GM12878 (cell line): ENCODE data around the gene PCK2. TPM values are rescaled to one million over a fixed set of nuclear protein-coding genes. Genes with fewer than 3 reads are reported as not detected.

Source experiments
- ATAC-seq: fragments of 200-7000 bp; cut with Tn5 transposase; 3 replicates; pipeline ENCODE4 v1.9.1; 2020; ENCODE audit warnings: mild to moderate bottlenecking, moderate library complexity
- BruUV-seq: library from RNA; stranded (reverse); fragments of 400-500 nt; replicated peaks from 2 replicates; lab custom pipeline; 2021; lab: Mats Ljungman, UMichigan
- CTCF ChIA-PET: fragments of 300-600 bp; sonication (Branson Sonifier 250); formaldehyde crosslinking; extraction: SDS; loops from one replicate; lab custom pipeline; 2021; ENCODE audit warnings: inconsistent platforms; lab: Yijun Ruan, JAX
- POLR2A ChIA-PET: fragments of 350-600 bp; formaldehyde crosslinking; extraction: SDS; loops from one replicate; lab custom pipeline; 2021; ENCODE audit warnings: inconsistent platforms; lab: Charles Lee
- RAD21 ChIA-PET: fragments of 300-600 bp; sonication (Branson Sonifier 250); formaldehyde crosslinking; loops from one replicate; lab custom pipeline; 2023; ENCODE audit warnings: antibody characterized with exemption; ENCODE audit not compliant: unreplicated experiment; lab: Charles Lee
- SMC1A ChIA-PET: fragments of 300-600 bp; sonication (Branson Sonifier 250); formaldehyde crosslinking; loops from one replicate; lab custom pipeline; 2023; ENCODE audit not compliant: unreplicated experiment, uncharacterized antibody; lab: Charles Lee
- DNase-seq: peaks from one replicate; pipeline ENCODE4 v3.0.0-alpha.2; 2011; ENCODE audit warnings: low read depth, low spot score
- FAIRE-seq: peaks from 3 replicates; lab custom pipeline; 2011; peaks lifted over from hg19 to GRCh38; lab: Jason Lieb, UNC
- H2AFZ ChIP-seq: 2 replicates; pipeline ENCODE4 v1.6.0; 2011; ENCODE audit warnings: low read depth, low read length, control low read depth; ENCODE audit not compliant: control insufficient read depth
- H3K27ac ChIP-seq: 2 replicates; pipeline ENCODE4 v1.5.1; 2011; ENCODE audit warnings: control low read depth; ENCODE audit not compliant: control insufficient read depth, insufficient read depth
- H3K27me3 ChIP-seq, 2 experiments: replicated peaks in 1 of 2; 2 replicates each; pipeline versions ENCODE4 v1.6.0 to v1.6.1; 2011; ENCODE audit warnings: low read length in 1 of 2; ENCODE audit not compliant: control insufficient read depth in 2 of 2, insufficient read depth in 2 of 2
- H3K36me3 ChIP-seq, 2 experiments: 2 replicates each; pipeline ENCODE4 v1.5.1; 2011; ENCODE audit warnings: low read length in 1 of 2; ENCODE audit not compliant: control insufficient read depth in 2 of 2, insufficient read depth in 2 of 2
- H3K4me1 ChIP-seq: 2 replicates; pipeline ENCODE4 v1.6.1; 2011; ENCODE audit warnings: mild to moderate bottlenecking, low read length, moderate library complexity, mixed read lengths; ENCODE audit not compliant: control insufficient read depth, insufficient read depth
- H3K4me2 ChIP-seq: 2 replicates; pipeline ENCODE4 v1.6.0; 2011; ENCODE audit warnings: control low read depth; ENCODE audit not compliant: control insufficient read depth, insufficient read depth
- H3K4me3 ChIP-seq: fragments of 200-600 bp; sonication (generic); 2 replicates; pipeline ENCODE4 v1.5.1; 2016
- H3K79me2 ChIP-seq: 2 replicates; pipeline ENCODE4 v1.6.0; 2011; ENCODE audit warnings: low read length; ENCODE audit not compliant: control insufficient read depth, insufficient read depth
- H3K9ac ChIP-seq: 2 replicates; pipeline ENCODE4 v1.8.0; 2011; ENCODE audit warnings: low read length, control low read depth, mixed read lengths; ENCODE audit not compliant: control insufficient read depth, insufficient read depth
- H3K9me3 ChIP-seq: replicated peaks from 3 replicates; pipeline ENCODE4 v1.5.1; 2011; ENCODE audit warnings: mild to moderate bottlenecking, low read length; ENCODE audit not compliant: control insufficient read depth, insufficient read depth
- H4K20me1 ChIP-seq: 2 replicates; pipeline ENCODE4 v1.6.0; 2011; ENCODE audit not compliant: control insufficient read depth, insufficient read depth
- ATF3 ChIP-seq: IDR thresholded peaks from 2 replicates; pipeline ENCODE4 v1.6.1; 2011; ENCODE audit warnings: low read depth, mild to moderate bottlenecking, low read length, moderate library complexity, borderline replicate concordance; ENCODE audit errors: extremely low read depth
- ATF7 ChIP-seq: fragments of 450-650 bp; IDR thresholded peaks from 2 replicates; pipeline ENCODE4 v1.6.1; 2016; ENCODE audit warnings: low read depth, mild to moderate bottlenecking
- CBFB ChIP-seq: IDR thresholded peaks from 2 replicates; pipeline ENCODE4 v1.6.1; 2016; ENCODE audit warnings: antibody characterized with exemption, low read depth
- CHD1 ChIP-seq: IDR thresholded peaks from 2 replicates; pipeline ENCODE4 v1.6.1; 2012; ENCODE audit warnings: low read depth, low read length, improper control_type of control experiment
- EP300 ChIP-seq, 2 experiments: fragments of 150-350 bp in 1 of 2; IDR thresholded peaks; 2 replicates each; pipeline ENCODE4 v1.6.1; 2011 to 2012; ENCODE audit warnings: low read depth in 2 of 2, low read length in 2 of 2, borderline replicate concordance in 1 of 2, improper control_type of control experiment in 1 of 2, inconsistent platforms in 1 of 2; ENCODE audit not compliant: control insufficient read depth in 1 of 2
- HDAC2 ChIP-seq: fragments of 200-600 bp; sonication (generic); IDR thresholded peaks from 2 replicates; pipeline ENCODE4 v1.6.1; 2017
- KAT2A ChIP-seq: conservative IDR thresholded peaks from 2 replicates; pipeline ENCODE4 v1.6.1; 2011; ENCODE audit warnings: low read depth, low read length; ENCODE audit not compliant: control insufficient read depth
- NR2C1 ChIP-seq: fragments of 450-650 bp; IDR thresholded peaks from 2 replicates; pipeline ENCODE4 v1.6.1; 2017; ENCODE audit warnings: antibody characterized with exemption, mild to moderate bottlenecking, moderate library complexity
- PKNOX1 ChIP-seq: fragments of 450-650 bp; IDR thresholded peaks from 2 replicates; pipeline ENCODE4 v1.6.1; 2016; ENCODE audit warnings: mild to moderate bottlenecking
- PRDM15 ChIP-seq: fragments of 450-650 bp; formaldehyde crosslinking; IDR thresholded peaks from 2 replicates; pipeline ENCODE4 v1.4.0; 2020; ENCODE audit warnings: mild to moderate bottlenecking, moderate library complexity
- SPI1 ChIP-seq: IDR thresholded peaks from 2 replicates; pipeline ENCODE4 v1.6.1; 2011; ENCODE audit warnings: low read depth, mild to moderate bottlenecking, low read length, moderate library complexity, borderline replicate concordance; ENCODE audit not compliant: insufficient read depth
- SREBF2 ChIP-seq: IDR thresholded peaks from 2 replicates; pipeline ENCODE4 v1.6.1; 2012; ENCODE audit warnings: mild to moderate bottlenecking, low read length
- SRF ChIP-seq, 2 experiments: IDR thresholded peaks; 2 replicates each; pipeline ENCODE4 v1.6.1; 2011; ENCODE audit warnings: low read depth in 2 of 2, low read length in 2 of 2, mild to moderate bottlenecking in 1 of 2, moderate library complexity in 1 of 2
- ZNF207 ChIP-seq: fragments of 450-650 bp; IDR thresholded peaks from 2 replicates; pipeline ENCODE4 v1.6.1; 2014; ENCODE audit warnings: antibody characterized with exemption, mild to moderate bottlenecking, borderline replicate concordance
- ZSCAN29 ChIP-seq: fragments of 450-650 bp; IDR thresholded peaks from 2 replicates; pipeline ENCODE4 v1.6.1; 2017; ENCODE audit warnings: mild to moderate bottlenecking, moderate library complexity
- WGBS: methylation state at CpG from one replicate; pipeline ENCODE4 v1.1.6; 2016; ENCODE audit warnings: low lambda C conversion rate; ENCODE audit not compliant: insufficient replicate concordance, insufficient coverage; ENCODE audit errors: missing lambda C conversion rate; 5-methylcytosine and 5-hydroxymethylcytosine counted together
- in situ Hi-C: fragments of 300-500 bp; cut with MboI; formaldehyde crosslinking; loops from 9 replicates; pipeline ENCODE4 v1.14.3; 2018; ENCODE audit warnings: mixed read lengths
- intact Hi-C: fragments of 100-400 bp; cut with micrococcal nuclease; formaldehyde crosslinking; loops from one replicate; pipeline ENCODE4 v1.14.2; 2022; ENCODE audit not compliant: unreplicated experiment
- polyA plus RNA-seq, 11 experiments: library from polyadenylated mRNA; depleted of rRNA in 4 of 11; unstranded in 6 of 11; stranded (reverse) in 5 of 11; fragments of >200 nt; fragmentation: Nextera tagmentation in 4 of 11; fragmentation: Illumina TruSeq in 1 of 11; extraction: Ambion mirVana in 4 of 11; extraction: Trizol in 1 of 11; gene quantifications; 1 replicate in 1 of 11; 2 replicates in 10 of 11; pipeline versions ENCODE4 v1.2.1 to v1.2.3, GENCODE V29; 2011 to 2016; ENCODE audit warnings: inconsistent platforms in 2 of 11, missing spikeins in 2 of 11, low read depth in 1 of 11
- total RNA-seq, 4 experiments: library from RNA; depleted of rRNA in 3 of 4; stranded (reverse); fragments of >200 nt in 3 of 4; fragmentation: Illumina TruSeq in 1 of 4; extraction: Trizol in 1 of 4; gene quantifications; 2 replicates each; pipeline versions ENCODE4 v1.2.1 to v1.2.3, GENCODE V29; 2013 to 2021

The PCK2 gene
- total and polyA plus RNA-seq, 10 of the 15 experiments (the other 5 are each of a cell fraction or from before 2014, with no cell fraction given), result 6.6 to 110 (median 44.6) TPM

- TF ChIP-seq ATF7 (no peak), HDAC2 (no peak), CBFB (no peak; the same call in 1 of the 2 replicates), ZNF207 (no peak), SREBF2 (no peak)
Observed at GRCh38 chr14:24080888-24081738, 13.0 kb upstream of the PCK2 start (continued).

GRCh38 chr14:24081739-24082211 lies 12.3 kb upstream of the PCK2 start:
- in situ Hi-C loops (no loop called here), intact Hi-C loops (no loop called here)
- Histone ChIP-seq H3K9ac (no peak overlapping the region; the same call in 1 of the 2 replicates), H3K36me3 (no peaks in the 10 kb centered on the region), H3K4me2 (peak overlapping the region; percentile 83), H3K27ac (no peak overlapping the region; the same call in 1 of the 2 replicates), H3K9me3 (no peaks in the 10 kb centered on the region), H2AFZ (peak overlapping the region; percentile 78), H3K27me3 (no peaks in the 10 kb centered on the region), H4K20me1 (no peaks in the 10 kb centered on the region), H3K4me3 (peak overlapping the region; percentile 63; the same call in 1 of the 2 replicates), H3K79me2 (no peaks in the 10 kb centered on the region), H3K4me1 (peaks cover 13% of the 10 kb centered on the region)
- FAIRE-seq, result no peak
- no peak for ATAC-seq
- CTCF ChIA-PET, result interaction anchor here (0.6 to 4.9 kb wide), 10 partner anchors 7 to 226 kb away, joined by 3 to 71 read pairs (median 5); partner anchors contain the start of genes CHMP4A, CIDEB, PCK2 and PSME2
- SMC1A ChIA-PET, result interaction anchor here (0.9 to 5.2 kb wide), 4 partner anchors 10 to 80 kb away, joined by 4 to 51 read pairs (median 10); partner anchors contain the start of gene PCK2
- RAD21 ChIA-PET, result interaction anchor here (1.5 to 4.6 kb wide), 6 partner anchors 10 to 79 kb away, joined by 3 to 39 read pairs (median 14); partner anchors contain the start of genes CARMIL3, DCAF11, IRF9 and NRL
- POLR2A ChIA-PET, result interaction anchor here (0.9 to 4.2 kb wide), 11 partner anchors 10 to 161 kb away, joined by 3 to 33 read pairs (median 6); partner anchors contain the start of genes CHMP4A, CPNE6, DCAF11 and NRL
- 35% methylated on average over 14 of the region's 26 CpGs for WGBS
- BruUV-seq, result no TSS peak
- no peak for DNase-seq
- TF ChIP-seq ATF7 (no peak), ZSCAN29 (no peak), KAT2A (no peak), CHD1 (no peak), PRDM15 (CRISPR knock-in tag) (no peak), EP300 (IDR thresholded peaks at IDR 0.05; ENCODE audit: borderline replicate concordance in 1 of 2, control insufficient read depth in 1 of 2, low read depth in 2 of 2, low read length in 2 of 2) (no peak), SRF (IDR thresholded peaks at IDR 0.05; ENCODE audit: low read depth in 2 of 2, low read length in 2 of 2) (no peak), PKNOX1 (no peak), ZNF207 (no peak), ATF3 (no peak), NR2C1 (no peak), SPI1 (no peak)
